Measurements from ENCODE around the gene VPS26C. TPM values are rescaled to one million over a fixed set of nuclear protein-coding genes. Genes with fewer than 3 reads are reported as not detected.

VPS26C gene
- total RNA-seq, 1 donor from 2014 or later = 44.3 TPM

GRCh38 chr21:37270576-37271365, 3.6 kb upstream of the VPS26C start:
- DNase-seq (ENCODE audit: low spot score) = no peak
- Mint-ChIP-seq H3K27ac (ENCODE audit: unreplicated experiment) (no peak overlapping the region), H3K4me3 (ENCODE audit: unreplicated experiment) (no peak overlapping the region), H3K36me3 (ENCODE audit: low read depth) (no peaks in the 10 kb centered on the region), H3K27me3 (ENCODE audit: low read depth) (no peaks in the 10 kb centered on the region), H3K4me1 (ENCODE audit: low read depth) (peaks cover 13% of the 10 kb centered on the region), H3K9me3 (ENCODE audit: low read depth) (no peaks in the 10 kb centered on the region)
- TF ChIP-seq CTCF (IDR thresholded peaks at IDR 0.05) = no peak

- H3K27ac Mint-ChIP-seq (ENCODE audit: unreplicated experiment) = no peak overlapping the region
- H3K9me3 Mint-ChIP-seq (ENCODE audit: low read depth) = no peaks in the 10 kb centered on the region
- DNase-seq (ENCODE audit: low spot score) = no peak
- no peaks in the 10 kb centered on the region for H3K36me3 Mint-ChIP-seq (ENCODE audit: low read depth)
- TF ChIP-seq CTCF (IDR thresholded peaks at IDR 0.05) = no peak
- no peaks in the 10 kb centered on the region for H3K27me3 Mint-ChIP-seq (ENCODE audit: low read depth)
- peaks cover 25% of the 10 kb centered on the region for H3K4me1 Mint-ChIP-seq (ENCODE audit: low read depth)
- H3K4me3 Mint-ChIP-seq (ENCODE audit: unreplicated experiment) = no peak overlapping the region
Observed at GRCh38 chr21:37269481-37269880, 2.3 kb upstream of the VPS26C start.

GRCh38 chr21:37268186-37268503, 1.0 kb upstream of the VPS26C start:
- H3K4me1 Mint-ChIP-seq (ENCODE audit: low read depth) = peaks cover 35% of the 10 kb centered on the region
- H3K36me3 Mint-ChIP-seq (ENCODE audit: low read depth) = no peaks in the 10 kb centered on the region
- peak overlapping the region; percentile 93 for H3K4me3 Mint-ChIP-seq (ENCODE audit: unreplicated experiment)
- no peaks in the 10 kb centered on the region for H3K27me3 Mint-ChIP-seq (ENCODE audit: low read depth)
- DNase-seq (ENCODE audit: low spot score) = no peak
- no peaks in the 10 kb centered on the region for H3K9me3 Mint-ChIP-seq (ENCODE audit: low read depth)
- TF ChIP-seq CTCF (IDR thresholded peaks at IDR 0.05) = no peak
- peak overlapping the region; percentile 99 for H3K27ac Mint-ChIP-seq (ENCODE audit: unreplicated experiment)

GRCh38 chr21:37266515-37267221, 466 bp downstream of the VPS26C start:
- H3K27ac Mint-ChIP-seq (ENCODE audit: unreplicated experiment) = peak overlapping the region; percentile 99
- peak overlapping the region; percentile 93 for H3K4me3 Mint-ChIP-seq (ENCODE audit: unreplicated experiment)
- H3K9me3 Mint-ChIP-seq (ENCODE audit: low read depth) = no peaks in the 10 kb centered on the region
- H3K27me3 Mint-ChIP-seq (ENCODE audit: low read depth) = no peaks in the 10 kb centered on the region
- peaks cover 39% of the 10 kb centered on the region for H3K4me1 Mint-ChIP-seq (ENCODE audit: low read depth)
- no peaks in the 10 kb centered on the region for H3K36me3 Mint-ChIP-seq (ENCODE audit: low read depth)
- no peak for TF ChIP-seq CTCF (IDR thresholded peaks at IDR 0.05)
- no peak for DNase-seq (ENCODE audit: low spot score)

GRCh38 chr21:37264808-37265207, 2.3 kb downstream of the VPS26C start:
- Mint-ChIP-seq H3K9me3 (ENCODE audit: low read depth) (no peaks in the 10 kb centered on the region), H3K4me1 (ENCODE audit: low read depth) (peaks cover 39% of the 10 kb centered on the region), H3K4me3 (ENCODE audit: unreplicated experiment) (no peak overlapping the region), H3K27ac (ENCODE audit: unreplicated experiment) (peak overlapping the region; percentile 24), H3K36me3 (ENCODE audit: low read depth) (no peaks in the 10 kb centered on the region), H3K27me3 (ENCODE audit: low read depth) (no peaks in the 10 kb centered on the region)
- TF ChIP-seq CTCF (IDR thresholded peaks at IDR 0.05) = no peak
- no peak for DNase-seq (ENCODE audit: low spot score)

All from chondrocyte (in vitro differentiated cells).